H1 (cell line): ENCODE measurements around the gene SPATS2. TPM values are rescaled to one million over a fixed set of nuclear protein-coding genes. Genes with fewer than 3 reads are reported as not detected.

ENCODE experiments used
- CTCF ChIA-PET: fragments of 300-600 bp; sonication (Branson Sonifier 250); formaldehyde crosslinking; loops from one replicate; lab custom pipeline; 2021; ENCODE audit not compliant: partially characterized antibody; lab: Charles Lee
- POLR2A ChIA-PET: fragments of 300-600 bp; sonication (Branson Sonifier 250); formaldehyde crosslinking; loops from one replicate; lab custom pipeline; 2021; ENCODE audit warnings: inconsistent platforms; ENCODE audit not compliant: partially characterized antibody; lab: Charles Lee
- DNase-seq, 2 experiments: peaks; one replicate each; pipeline versions ENCODE4 v3.0.0 to v3.0.0-alpha.2; 2010 to 2022; ENCODE audit warnings: low spot score in 2 of 2, low read depth in 1 of 2, mixed read lengths in 1 of 2
- FAIRE-seq: peaks from 2 replicates; lab custom pipeline; 2011; peaks lifted over from hg19 to GRCh38; lab: Jason Lieb, UNC
- H2AFZ ChIP-seq: 2 replicates; pipeline ENCODE4 v1.8.1; 2012; ENCODE audit warnings: low read length, inconsistent platforms
- H2AK5ac ChIP-seq: 2 replicates; pipeline ENCODE4 v1.6.1; 2013; ENCODE audit warnings: low read depth, low read length
- H2BK120ac ChIP-seq: replicated peaks from 2 replicates; pipeline ENCODE3; 2013; ENCODE audit warnings: low read depth, low read length, inconsistent platforms
- H2BK12ac ChIP-seq: 2 replicates; pipeline ENCODE4 v1.6.1; 2013; ENCODE audit warnings: low read depth, low read length
- H2BK15ac ChIP-seq: 2 replicates; pipeline ENCODE4 v1.6.1; 2013; ENCODE audit warnings: low read length
- H2BK20ac ChIP-seq: 2 replicates; pipeline ENCODE4 v1.6.1; 2013; ENCODE audit warnings: low read length
- H2BK5ac ChIP-seq: 2 replicates; pipeline ENCODE4 v1.6.1; 2013; ENCODE audit warnings: low read depth, low read length
- H3K14ac ChIP-seq: 2 replicates; pipeline ENCODE4 v1.6.1; 2013; ENCODE audit warnings: inconsistent platforms; ENCODE audit not compliant: insufficient read length
- H3K18ac ChIP-seq: 2 replicates; pipeline ENCODE4 v1.6.1; 2013; ENCODE audit warnings: low read length; ENCODE audit errors: extremely low read depth
- H3K23ac ChIP-seq: 2 replicates; pipeline ENCODE4 v1.6.1; 2013; ENCODE audit warnings: inconsistent platforms; ENCODE audit not compliant: insufficient read length
- H3K23me2 ChIP-seq: 2 replicates; pipeline ENCODE4 v1.6.1; 2013; ENCODE audit warnings: low read depth, low read length
- H3K27ac ChIP-seq: 2 replicates; pipeline ENCODE4 v1.6.1; 2011; ENCODE audit warnings: low read depth, low read length, inconsistent platforms
- H3K27me3 ChIP-seq, 4 experiments: replicated peaks in 1 of 4; 1 replicate in 1 of 4; 2 replicates in 3 of 4; pipeline versions ENCODE4 v1.6.1 to v1.8.1; 2011 to 2013; ENCODE audit warnings: low read length in 3 of 4, mild to moderate bottlenecking in 3 of 4, inconsistent platforms in 2 of 4, mixed read lengths in 2 of 4, moderate library complexity in 1 of 4; ENCODE audit not compliant: control insufficient read depth in 3 of 4, insufficient read depth in 3 of 4; ENCODE audit errors: extremely low read depth in 1 of 4
- H3K36me3 ChIP-seq, 4 experiments: 2 replicates each; pipeline versions ENCODE4 v1.6.1 to v1.8.1; 2011 to 2013; ENCODE audit warnings: mild to moderate bottlenecking in 4 of 4, low read length in 3 of 4, moderate library complexity in 2 of 4, control low read depth in 1 of 4, inconsistent platforms in 1 of 4; ENCODE audit not compliant: insufficient read depth in 4 of 4, control insufficient read depth in 2 of 4
- H3K4ac ChIP-seq: replicated peaks from 2 replicates; pipeline ENCODE3; 2013; ENCODE audit warnings: low read length, low read depth, mixed read lengths, inconsistent platforms; ENCODE audit not compliant: insufficient read length
- H3K4me1 ChIP-seq, 4 experiments: replicated peaks in 1 of 4; 1 replicate in 1 of 4; 2 replicates in 3 of 4; pipeline versions ENCODE4 v1.6.1 to v1.8.1; 2011 to 2013; ENCODE audit warnings: low read length in 3 of 4, inconsistent platforms in 2 of 4, mixed read lengths in 1 of 4; ENCODE audit not compliant: insufficient read depth in 4 of 4, control insufficient read depth in 3 of 4
- H3K4me2 ChIP-seq, 2 experiments: 2 replicates each; pipeline versions ENCODE4 v1.6.1 to v1.8.1; 2011 to 2013; ENCODE audit warnings: low read depth in 2 of 2, low read length in 2 of 2, control low read depth in 1 of 2, inconsistent platforms in 1 of 2, mild to moderate bottlenecking in 1 of 2; ENCODE audit not compliant: insufficient read depth in 1 of 2
- H3K4me3 ChIP-seq, 4 experiments: fragments of 200-600, 300-600 bp in 1 of 4; sonication (generic), shearing (Covaris generic), sonication (Bioruptor Twin) in 1 of 4; 2 replicates each; pipeline versions ENCODE4 v1.5.1 to v1.8.1; 2011 to 2016; ENCODE audit warnings: low read length in 4 of 4, low read depth in 3 of 4, control low read depth in 2 of 4, inconsistent platforms in 2 of 4, mild to moderate bottlenecking in 2 of 4, mixed read lengths in 1 of 4, moderate library complexity in 1 of 4; ENCODE audit not compliant: insufficient read depth in 2 of 4; ENCODE audit errors: extremely low read depth in 1 of 4
- H3K56ac ChIP-seq: replicated peaks from 2 replicates; pipeline ENCODE3; 2013; ENCODE audit warnings: low read depth, mild to moderate bottlenecking, mixed read lengths, low read length, inconsistent platforms; ENCODE audit not compliant: insufficient read length
- H3K79me1 ChIP-seq: 2 replicates; pipeline ENCODE4 v1.6.1; 2013; ENCODE audit warnings: low read depth, low read length, control low read depth
- H3K79me2 ChIP-seq, 2 experiments: 2 replicates each; pipeline versions ENCODE4 v1.6.1 to v1.8.1; 2012 to 2013; ENCODE audit warnings: low read length in 2 of 2, mild to moderate bottlenecking in 2 of 2, inconsistent platforms in 1 of 2; ENCODE audit not compliant: insufficient read depth in 2 of 2, control insufficient read depth in 1 of 2
- H3K9ac ChIP-seq, 4 experiments: replicated peaks in 1 of 4; 1 replicate in 1 of 4; 2 replicates in 3 of 4; pipeline versions ENCODE4 v1.6.1 to v1.8.1; 2011 to 2013; ENCODE audit warnings: low read depth in 3 of 4, low read length in 3 of 4, control low read depth in 2 of 4, mild to moderate bottlenecking in 2 of 4, moderate library complexity in 2 of 4, inconsistent platforms in 1 of 4; ENCODE audit errors: extremely low read depth in 1 of 4
- H3K9me3 ChIP-seq, 2 experiments: 2 replicates each; pipeline versions ENCODE4 v1.6.1 to v1.8.1; 2012 to 2013; ENCODE audit warnings: mild to moderate bottlenecking in 2 of 2, moderate library complexity in 2 of 2, control low read depth in 1 of 2, inconsistent platforms in 1 of 2, low read depth in 1 of 2, low read length in 1 of 2, mixed read lengths in 1 of 2; ENCODE audit not compliant: insufficient read depth in 2 of 2
- H4K20me1 ChIP-seq, 2 experiments: replicated peaks in 1 of 2; 2 replicates each; pipeline versions ENCODE3 to v1.8.1; 2011 to 2013; ENCODE audit warnings: inconsistent platforms in 2 of 2, low read length in 2 of 2, mild to moderate bottlenecking in 1 of 2; ENCODE audit not compliant: insufficient read depth in 2 of 2, control insufficient read depth in 1 of 2
- H4K5ac ChIP-seq: 2 replicates; pipeline ENCODE4 v1.6.1; 2013; ENCODE audit warnings: low read length, low read depth, mixed read lengths, inconsistent platforms; ENCODE audit not compliant: insufficient read length
- H4K8ac ChIP-seq: 2 replicates; pipeline ENCODE4 v1.8.0; 2013; ENCODE audit warnings: mild to moderate bottlenecking, moderate library complexity, low read length, inconsistent platforms; ENCODE audit not compliant: insufficient read depth; ENCODE audit errors: extremely low read depth
- H4K91ac ChIP-seq: replicated peaks from 2 replicates; pipeline ENCODE3; 2013; ENCODE audit warnings: low read length, mixed read lengths, inconsistent platforms; ENCODE audit not compliant: insufficient read length
- CTBP2 ChIP-seq: IDR thresholded peaks from 2 replicates; pipeline ENCODE4 v1.7.0; 2011; ENCODE audit warnings: borderline replicate concordance, mild to moderate bottlenecking, moderate library complexity, mixed read lengths, low read length; ENCODE audit not compliant: insufficient read depth, insufficient read length
- HDAC2 ChIP-seq, 2 experiments: fragments of 300-600 bp in 1 of 2; sonication (generic) in 1 of 2; IDR thresholded peaks; 2 replicates each; pipeline ENCODE4 v1.6.1; 2011 to 2012; ENCODE audit warnings: low read depth in 2 of 2, low read length in 2 of 2, mild to moderate bottlenecking in 2 of 2, moderate library complexity in 2 of 2, borderline replicate concordance in 1 of 2, inconsistent platforms in 1 of 2
- KDM4A ChIP-seq: IDR thresholded peaks from one replicate; pipeline ENCODE4 v1.7.1; 2012; ENCODE audit warnings: low read depth, mild to moderate bottlenecking, moderate library complexity, low read length, inconsistent platforms; ENCODE audit not compliant: severe bottlenecking
- NANOG ChIP-seq: IDR thresholded peaks from 2 replicates; pipeline ENCODE4 v1.6.1; 2011; ENCODE audit warnings: low read length, low read depth, mild to moderate bottlenecking, inconsistent platforms; ENCODE audit not compliant: insufficient read depth, poor library complexity, severe bottlenecking
- RXRA ChIP-seq: IDR thresholded peaks from 2 replicates; pipeline ENCODE4 v1.6.1; 2011; ENCODE audit warnings: low read depth, mild to moderate bottlenecking, low read length, moderate library complexity; ENCODE audit not compliant: insufficient read depth
- SAP30 ChIP-seq: fragments of 300-600 bp; sonication (generic); IDR thresholded peaks from 2 replicates; pipeline ENCODE4 v1.7.1; 2012; ENCODE audit warnings: low read length, moderate library complexity, mild to moderate bottlenecking, inconsistent platforms; ENCODE audit not compliant: insufficient read depth, insufficient replicate concordance
- SP1 ChIP-seq: IDR thresholded peaks from 2 replicates; pipeline ENCODE4 v1.6.1; 2011; ENCODE audit warnings: low read depth, low read length
- SP4 ChIP-seq: IDR thresholded peaks from 2 replicates; pipeline ENCODE4 v1.6.1; 2012; ENCODE audit warnings: low read length, inconsistent platforms
- SRF ChIP-seq: IDR thresholded peaks from 2 replicates; pipeline ENCODE4 v1.6.1; 2011; ENCODE audit warnings: mild to moderate bottlenecking, low read depth, low read length, moderate library complexity
- SUZ12 ChIP-seq: fragments of 200-600 bp; sonication (generic); IDR thresholded peaks from 2 replicates; pipeline ENCODE4 v1.6.1; 2012; ENCODE audit warnings: mild to moderate bottlenecking, inconsistent platforms, low read length, moderate library complexity, mixed read lengths
- WGBS, 2 experiments: shearing (Covaris generic) in 1 of 2; methylation state at CpG; one replicate each; pipeline versions ENCODE4 v1.1.6 to v1.1.7; 2013 to 2015; ENCODE audit warnings: low lambda C conversion rate in 2 of 2, mixed read lengths in 2 of 2, inconsistent platforms in 1 of 2, low coverage in 1 of 2, missing lambda C conversion rate in 1 of 2; ENCODE audit not compliant: insufficient replicate concordance in 2 of 2, insufficient coverage in 1 of 2, insufficient read length in 1 of 2; ENCODE audit errors: extremely low coverage in 1 of 2, missing lambda C conversion rate in 1 of 2; 5-methylcytosine and 5-hydroxymethylcytosine counted together
- polyA plus RNA-seq, 7 experiments: library from polyadenylated mRNA; depleted of rRNA in 3 of 7; stranded (reverse) in 5 of 7; unstranded in 2 of 7; fragments of >200 nt in 5 of 7; fragments of 200-250 nt in 2 of 7; gene quantifications; 1 replicate in 5 of 7; 2 replicates in 1 of 7; 4 replicates in 1 of 7; pipeline versions ENCODE4 v1.2.1 to v1.2.3, GENCODE V29; 2011 to 2013; ENCODE audit warnings: missing spikeins in 2 of 7, mixed read lengths in 2 of 7
- total RNA-seq: library from RNA; stranded (reverse); fragmentation: NEBNext Ultra II Directional; extraction: Animal tissue kit (Norgen Biotek cat#: 25700); gene quantifications from 2 replicates; pipeline ENCODE4 v1.2.1, GENCODE V29; 2021
- TF ChIP-seq, protein P1 (sequence below): IDR thresholded peaks from 2 replicates; pipeline ENCODE4 v1.6.1; 2012; ENCODE audit warnings: inconsistent platforms

Gene SPATS2
- total and polyA plus RNA-seq, 2 of the 8 experiments (the other 6 are each of a cell fraction or from before 2014, with no cell fraction given): 19.2 to 24.5 TPM

DNA sequence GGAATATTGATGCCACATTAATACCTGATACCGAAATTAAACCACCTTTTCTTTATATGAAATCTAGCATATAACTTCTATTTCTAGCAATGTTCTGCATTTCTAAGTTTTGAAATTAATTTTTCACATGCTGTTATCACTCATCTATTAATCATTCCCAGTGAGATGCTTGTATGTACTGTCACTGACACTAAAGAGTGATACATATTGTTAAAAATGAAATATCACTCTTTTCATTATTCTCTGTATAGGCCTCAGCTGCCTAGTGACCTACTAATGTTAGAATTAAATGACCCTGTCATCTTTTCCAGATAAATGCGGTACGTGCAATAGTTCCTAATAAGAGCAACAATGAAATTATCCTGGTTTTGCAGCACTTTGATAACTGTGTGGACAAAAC lies 121.9 kb downstream of the SPATS2 start:
- ChIA-PET POLR2A (interaction anchor here (0.6 kb wide), 1 partner anchor 20 kb away, joined by 3 read pairs; no protein-coding TSS in a partner anchor), CTCF (interaction anchor here (0.6 to 1.3 kb wide), 3 partner anchors 129 to 132 kb away, joined by 3 read pairs; no protein-coding TSS in a partner anchor)
- H3K23ac ChIP-seq: no peak overlapping the region
- no peaks in the 10 kb centered on the region for H3K79me1 ChIP-seq
- no peak overlapping the region for H3K4me2 ChIP-seq
- H3K27ac ChIP-seq: no peak overlapping the region
- no peak overlapping the region for H4K91ac ChIP-seq
- H3K18ac ChIP-seq: no peak overlapping the region
- H3K27me3 ChIP-seq: no peaks in the 10 kb centered on the region
- no peaks in the 10 kb centered on the region for H3K23me2 ChIP-seq
- no peak overlapping the region for H3K14ac ChIP-seq
- peaks cover 0 to 6% (median 2%) of the 10 kb centered on the region in 4 experiments; a peak in 2 of 7 replicates for H3K4me1 ChIP-seq
- no peaks in the 10 kb centered on the region for H3K79me2 ChIP-seq
- FAIRE-seq: no peak
- no peak overlapping the region for H2BK20ac ChIP-seq
- H2BK12ac ChIP-seq: no peak overlapping the region
- TF ChIP-seq SP1 (no peak), KDM4A (no peak), SRF (no peak), SP4 (no peak), NANOG (no peak), CTBP2 (no peak), SUZ12 (no peak), RXRA (no peak), HDAC2 (IDR thresholded peaks at IDR 0.05; ENCODE audit: borderline replicate concordance in 1 of 2, low read depth in 2 of 2, low read length in 2 of 2) (no peak), SAP30 (no peak)
- TF ChIP-seq, protein P1, sequence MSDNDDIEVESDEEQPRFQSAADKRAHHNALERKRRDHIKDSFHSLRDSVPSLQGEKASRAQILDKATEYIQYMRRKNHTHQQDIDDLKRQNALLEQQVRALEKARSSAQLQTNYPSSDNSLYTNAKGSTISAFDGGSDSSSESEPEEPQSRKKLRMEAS: no peak
- H3K4me3 ChIP-seq: no peak overlapping the region
- H2BK5ac ChIP-seq: no peak overlapping the region
- 89% methylated on average over 3 of the region's 3 CpGs; no CpG with 5 or more reads in 1 of the 2 experiments for WGBS, 2 experiments
- H2BK15ac ChIP-seq: no peak overlapping the region
- H2BK120ac ChIP-seq: no peak overlapping the region
- no peak overlapping the region for H3K9ac ChIP-seq
- H4K8ac ChIP-seq: no peak overlapping the region
- no peak overlapping the region for H2AFZ ChIP-seq
- no peak overlapping the region for H2AK5ac ChIP-seq
- no peaks in the 10 kb centered on the region for H3K36me3 ChIP-seq
- H3K4ac ChIP-seq: no peak overlapping the region
- no peak for DNase-seq
- no peak overlapping the region for H3K56ac ChIP-seq
- no peaks in the 10 kb centered on the region for H4K20me1 ChIP-seq
- no peak overlapping the region for H4K5ac ChIP-seq
- no peaks in the 10 kb centered on the region for H3K9me3 ChIP-seq
